Activated CD4-positive, alpha-beta T cell treated with anti-CD3 and anti-CD28 coated beads for 1 hour (primary cell): ENCODE results near the gene KRCC1.
"Not testable (repeated sequence)": the region's sequence is repeated elsewhere in the genome, so short reads cannot be mapped to it uniquely, and the experiment has no call there.

Experiments
- DNase-seq: peaks from one replicate; pipeline ENCODE4 v3.0.0-alpha.2; 2020

The KRCC1 gene

DNA sequence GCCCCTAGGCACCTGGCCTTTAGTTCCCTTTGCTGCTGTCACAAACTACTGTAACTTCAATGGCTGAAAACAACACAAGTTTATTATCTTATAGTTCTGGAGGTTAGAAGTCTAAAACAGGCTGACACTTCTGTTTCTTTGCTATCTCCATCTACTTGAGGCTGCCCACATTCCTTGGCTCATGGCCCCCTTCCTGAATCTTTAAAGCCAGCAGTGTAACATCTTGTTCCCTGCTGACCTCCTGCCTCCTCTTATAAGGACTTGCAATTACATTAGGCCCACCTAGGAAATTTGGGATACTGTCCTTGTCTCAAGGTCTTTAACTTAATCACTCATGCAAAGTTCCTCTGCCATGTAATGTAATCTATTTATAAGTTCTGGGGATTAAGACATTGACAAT is 18.6 kb upstream of the KRCC1 start:
- no peak for DNase-seq

DNA sequence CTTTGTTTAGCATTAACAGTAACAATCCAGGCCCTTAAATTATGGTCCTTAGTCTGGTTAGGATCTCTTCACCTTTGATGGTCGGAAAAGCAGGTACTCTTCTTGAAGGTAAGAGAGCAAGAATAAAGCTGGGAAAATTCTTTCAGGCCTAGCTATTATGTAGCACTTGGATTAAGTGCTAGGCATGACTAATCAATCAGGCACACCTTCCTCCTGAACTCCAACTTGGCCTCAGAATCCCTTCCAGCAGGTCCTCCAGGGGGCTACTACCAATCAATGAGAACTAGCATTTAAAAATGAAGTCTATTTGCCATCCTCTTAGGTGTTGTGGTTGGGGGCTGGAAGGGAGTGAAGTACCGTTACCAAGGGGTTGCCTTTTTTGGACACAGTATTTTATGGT is 15.8 kb upstream of the KRCC1 start:
- no peak for DNase-seq

DNA sequence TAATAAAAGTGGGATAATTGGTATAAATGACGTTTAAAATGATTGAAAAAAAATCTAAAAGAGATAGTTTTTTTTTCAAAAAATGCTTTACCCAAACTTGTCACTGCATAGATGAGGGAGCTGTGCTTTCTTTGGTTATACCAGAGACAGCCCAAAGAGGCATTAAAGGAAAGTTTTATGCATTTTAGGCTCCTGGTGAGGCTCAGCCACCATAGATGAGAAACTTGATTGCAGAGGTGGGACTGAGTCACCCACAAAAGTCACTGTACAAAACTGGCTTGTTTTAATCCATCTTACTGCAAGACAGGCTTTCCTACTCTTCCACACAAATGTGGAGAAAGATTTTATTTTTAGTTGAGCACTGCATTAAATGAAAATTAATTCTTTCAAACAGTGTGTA is 14.5 kb upstream of the KRCC1 start:
- DNase-seq, result no peak

DNA sequence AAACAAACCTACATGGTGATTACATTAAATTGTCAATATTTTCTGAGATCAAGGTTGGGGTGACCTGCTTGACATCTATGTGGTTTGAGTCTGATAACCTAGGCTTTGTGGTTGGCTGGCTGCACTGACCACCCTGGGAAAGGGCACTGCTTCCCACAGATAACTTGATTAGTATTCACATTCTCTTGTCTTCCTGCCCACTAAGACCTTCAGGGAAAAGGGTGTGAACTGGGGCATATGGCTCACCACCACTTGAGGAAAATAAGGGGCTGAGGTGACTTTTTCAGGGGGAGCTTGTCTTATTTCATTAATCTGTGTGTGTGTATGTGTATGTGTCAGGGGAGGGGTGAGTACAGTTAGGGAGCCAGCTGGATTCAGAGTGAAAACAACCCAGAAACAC is 13.5 kb upstream of the KRCC1 start:
- DNase-seq, result no peak

DNA sequence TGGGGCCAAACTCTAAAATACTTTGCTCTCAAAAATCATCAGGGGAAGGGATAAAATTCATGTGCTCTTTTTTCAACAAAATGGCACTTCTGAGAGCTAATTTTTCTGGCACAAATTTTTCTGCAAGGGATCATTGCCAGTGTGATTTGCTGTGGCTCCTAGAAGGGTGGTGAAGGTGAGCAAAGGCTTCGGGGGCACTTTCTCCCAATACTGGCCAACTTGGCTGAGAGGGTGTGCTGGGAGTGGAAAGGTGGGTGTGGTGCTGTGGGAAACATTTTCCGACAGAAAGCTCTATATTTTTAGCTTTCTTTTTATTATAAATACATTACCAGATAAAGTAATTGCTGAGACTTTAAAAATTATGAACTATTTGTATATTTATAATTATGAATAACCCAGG is 12.5 kb upstream of the KRCC1 start:
- DNase-seq, result no peak

DNA sequence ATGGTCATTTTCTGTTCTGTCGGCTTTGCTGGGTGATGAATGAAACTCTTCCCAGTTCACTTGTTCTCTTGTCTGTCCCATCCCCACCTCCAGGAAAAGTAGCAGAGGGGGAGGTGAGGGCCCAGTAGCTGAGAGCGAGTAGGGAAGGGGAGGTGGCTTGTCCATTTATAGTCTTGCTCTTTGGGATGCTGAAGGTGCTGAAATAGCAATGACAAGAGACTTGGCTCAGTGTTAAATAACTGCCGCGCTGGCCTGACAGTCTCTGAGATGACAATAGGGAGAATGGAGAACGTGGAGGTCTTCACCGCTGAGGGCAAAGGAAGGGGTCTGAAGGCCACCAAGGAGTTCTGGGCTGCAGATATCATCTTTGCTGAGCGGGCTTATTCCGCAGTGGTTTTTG is 12.0 kb upstream of the KRCC1 start, which contains the start of gene SMYD1:
TSS of gene SMYD1 (plus strand) at position 228 of the 400 bp plus-strand sequence. CDS start at position 268, 40 bp downstream.
- DNase-seq, result no peak

DNA sequence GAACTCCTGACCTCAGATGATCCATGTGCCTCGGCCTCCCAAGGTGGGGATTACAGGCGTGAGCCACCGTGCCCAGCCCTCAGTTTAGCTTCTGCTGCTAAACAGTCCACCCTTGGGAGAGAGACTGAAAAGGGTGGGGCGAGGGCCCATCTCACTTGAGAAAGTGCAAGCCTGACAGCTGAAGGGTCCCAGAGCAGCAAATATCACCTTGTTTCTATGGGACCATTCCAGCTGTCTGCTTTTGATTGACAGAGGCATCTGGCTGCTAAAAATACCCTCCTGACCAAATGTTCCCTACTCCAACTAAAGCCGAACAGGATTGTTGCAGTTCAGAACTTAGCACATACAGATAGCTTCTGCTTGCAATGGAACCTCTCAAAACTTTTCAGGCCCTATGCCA is 11.6 kb upstream of the KRCC1 start:
- no peak for DNase-seq

DNA sequence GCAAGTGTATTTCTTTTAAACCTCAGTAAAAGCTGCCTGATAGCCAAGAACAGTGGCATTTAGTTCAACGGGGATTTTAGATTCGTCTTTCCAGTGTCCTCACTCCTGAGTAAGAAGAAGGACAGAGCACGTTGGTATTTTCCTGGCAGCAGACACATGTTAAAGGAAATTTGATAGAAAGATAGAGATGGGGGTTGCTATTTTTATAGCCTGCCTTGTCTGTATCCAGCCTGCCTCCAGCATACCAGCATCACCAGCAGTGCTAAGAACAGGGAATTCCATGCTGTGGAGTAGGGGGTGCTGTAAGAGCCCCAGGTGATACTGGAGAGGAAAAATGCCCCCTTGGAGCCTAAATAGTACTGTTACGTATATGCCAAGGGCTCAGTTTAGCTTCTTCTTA is 11.0 kb upstream of the KRCC1 start:
- no peak for DNase-seq

DNA sequence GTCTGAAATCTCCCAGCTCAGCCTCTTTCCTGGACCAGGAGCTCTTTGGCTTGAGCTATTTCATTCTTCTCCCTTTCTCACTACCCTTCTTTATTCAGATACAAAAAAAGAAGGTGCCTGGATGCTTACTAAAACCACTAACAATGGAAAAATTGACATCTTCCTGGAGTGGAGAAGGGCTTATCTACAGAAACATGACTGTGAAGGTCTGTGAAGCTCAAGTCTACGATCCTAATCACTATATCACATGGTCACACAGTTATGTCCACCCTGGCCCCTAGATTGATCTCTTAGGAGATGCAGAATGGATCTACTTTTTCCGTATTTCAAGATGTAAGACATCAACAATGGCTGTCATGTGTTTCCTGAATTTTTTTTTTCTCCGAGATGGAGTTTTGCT is 5.7 kb upstream of the KRCC1 start:
- DNase-seq, result no peak

DNA sequence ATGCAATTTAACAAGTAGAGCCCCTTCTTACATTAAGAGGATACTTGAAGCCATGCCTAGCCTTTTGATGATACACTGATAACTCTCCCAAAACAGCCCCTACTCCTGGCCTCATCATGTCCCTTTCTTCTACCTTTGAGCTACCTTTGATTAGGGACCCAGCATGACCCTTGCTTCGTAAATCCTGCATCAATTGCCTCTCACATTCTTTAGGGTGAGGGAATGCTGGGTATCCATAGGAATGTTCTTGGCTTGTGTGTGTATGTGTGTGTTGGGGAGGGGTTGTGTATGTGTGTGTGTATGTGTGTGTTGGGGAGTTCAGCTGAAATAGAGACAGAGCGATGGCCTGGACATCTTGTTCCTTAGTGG is 5.3 kb upstream of the KRCC1 start:
- DNase-seq, result no peak

DNA sequence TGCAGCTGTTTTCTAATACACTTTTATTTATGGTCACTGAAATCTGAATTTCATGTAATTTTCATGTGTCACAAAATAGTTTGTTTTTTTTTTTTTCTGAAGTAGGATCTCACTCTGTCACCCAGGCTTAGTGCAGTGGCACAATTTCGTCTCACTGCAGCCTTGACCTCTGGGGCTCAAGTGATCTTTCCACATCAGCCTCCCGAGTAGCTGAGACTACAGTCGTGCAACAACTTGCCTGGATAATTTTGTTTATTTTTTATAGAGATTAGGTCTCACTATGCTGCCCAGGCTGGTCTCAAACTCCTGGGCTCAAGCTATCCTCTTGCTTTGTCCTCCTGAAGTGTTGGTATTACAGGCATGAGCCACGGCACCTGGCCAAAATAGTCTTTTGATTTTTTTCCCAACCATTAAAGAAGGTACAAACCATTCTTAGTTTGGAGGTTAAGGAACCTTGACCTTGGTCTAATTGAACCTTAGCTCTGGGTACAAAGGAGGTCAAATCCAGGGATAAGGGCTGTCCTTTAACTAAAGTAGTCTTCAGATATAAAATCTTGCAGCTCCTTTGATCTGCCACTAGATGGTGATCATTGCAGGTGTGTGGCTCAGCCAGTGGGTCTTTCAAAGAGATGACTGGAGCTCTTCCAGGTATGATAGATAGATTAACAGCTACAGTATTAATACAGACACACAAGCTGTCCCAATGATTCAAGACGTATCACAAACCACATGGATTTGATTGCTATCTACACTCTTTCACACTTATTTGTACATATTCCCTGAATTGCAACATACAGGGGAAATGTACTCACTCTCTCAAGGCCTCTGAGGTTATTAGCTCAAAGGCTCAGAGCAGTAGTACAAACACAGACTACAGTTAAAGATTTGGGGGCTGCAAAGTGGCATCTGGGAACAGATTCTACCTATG is 4.7 kb upstream of the KRCC1 start:
- DNase-seq, result peak; percentile 20

DNA sequence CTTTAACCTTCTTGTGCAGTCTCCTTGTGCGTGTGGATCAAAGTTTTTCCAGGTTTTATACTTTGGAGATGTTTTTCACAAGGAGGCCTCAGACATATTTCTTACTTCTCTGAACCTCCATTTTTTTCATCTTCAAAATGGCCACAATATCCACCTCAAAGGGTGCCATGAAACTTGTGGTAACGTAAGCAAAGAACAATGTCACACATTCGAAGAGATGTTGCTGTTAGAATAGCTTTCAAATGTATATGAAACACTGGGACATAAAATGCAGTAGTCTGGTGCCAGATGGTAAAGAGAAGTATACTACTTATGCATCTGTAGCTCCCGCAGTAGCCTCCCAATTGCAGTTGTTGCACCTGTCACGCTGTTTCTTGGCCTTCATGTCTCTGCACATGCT is 2.6 kb upstream of the KRCC1 start:
- DNase-seq, result no peak

DNA sequence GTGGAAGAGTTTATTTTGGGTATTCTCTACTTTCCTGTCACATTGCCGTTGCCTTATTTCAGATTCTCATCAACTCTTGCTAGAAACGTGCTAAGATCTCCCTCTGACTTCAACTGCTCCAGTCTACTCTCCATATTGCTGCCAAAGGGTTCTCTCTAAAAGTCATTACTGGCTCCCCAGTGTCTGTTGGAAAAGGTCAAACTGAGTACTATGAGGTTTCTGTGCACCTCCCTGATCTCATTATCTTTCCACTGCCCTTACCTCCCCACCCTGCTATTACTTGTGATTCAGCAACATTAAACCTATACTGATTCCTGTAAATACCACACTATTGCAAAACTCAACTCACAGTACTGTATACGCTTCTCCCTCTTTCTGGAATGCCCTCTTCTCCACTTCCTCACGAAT is 1.9 kb upstream of the KRCC1 start:
- DNase-seq, result no peak

DNA sequence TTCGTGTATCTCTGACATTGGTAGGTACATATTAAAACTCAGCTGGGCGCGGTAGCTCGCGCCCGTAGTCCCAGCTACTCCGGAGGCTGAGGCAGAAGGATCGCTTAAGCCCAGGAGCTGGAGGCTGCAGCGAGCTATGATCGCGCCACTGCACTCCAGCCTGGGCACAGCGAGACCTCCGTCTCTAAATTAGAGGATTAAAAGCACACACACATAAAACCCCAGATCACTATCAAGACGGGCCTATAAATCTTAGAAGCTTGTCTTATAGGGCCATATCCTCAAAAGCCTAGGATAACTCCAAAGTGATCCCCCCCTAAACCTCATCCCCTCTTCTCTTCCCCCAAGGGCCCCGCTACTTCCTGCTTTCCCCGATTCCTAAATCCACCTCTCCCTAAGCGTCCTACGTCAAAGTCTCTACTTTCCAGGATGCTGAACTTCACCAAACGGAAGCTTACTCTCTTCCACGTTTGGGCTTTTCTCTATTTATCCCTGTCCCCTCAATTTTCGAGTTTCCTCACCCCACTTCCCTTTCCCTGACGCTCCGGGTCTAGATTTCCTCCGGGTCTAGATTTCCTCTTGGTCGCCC is 707 bp downstream of the KRCC1 start:
- no peak for DNase-seq

DNA sequence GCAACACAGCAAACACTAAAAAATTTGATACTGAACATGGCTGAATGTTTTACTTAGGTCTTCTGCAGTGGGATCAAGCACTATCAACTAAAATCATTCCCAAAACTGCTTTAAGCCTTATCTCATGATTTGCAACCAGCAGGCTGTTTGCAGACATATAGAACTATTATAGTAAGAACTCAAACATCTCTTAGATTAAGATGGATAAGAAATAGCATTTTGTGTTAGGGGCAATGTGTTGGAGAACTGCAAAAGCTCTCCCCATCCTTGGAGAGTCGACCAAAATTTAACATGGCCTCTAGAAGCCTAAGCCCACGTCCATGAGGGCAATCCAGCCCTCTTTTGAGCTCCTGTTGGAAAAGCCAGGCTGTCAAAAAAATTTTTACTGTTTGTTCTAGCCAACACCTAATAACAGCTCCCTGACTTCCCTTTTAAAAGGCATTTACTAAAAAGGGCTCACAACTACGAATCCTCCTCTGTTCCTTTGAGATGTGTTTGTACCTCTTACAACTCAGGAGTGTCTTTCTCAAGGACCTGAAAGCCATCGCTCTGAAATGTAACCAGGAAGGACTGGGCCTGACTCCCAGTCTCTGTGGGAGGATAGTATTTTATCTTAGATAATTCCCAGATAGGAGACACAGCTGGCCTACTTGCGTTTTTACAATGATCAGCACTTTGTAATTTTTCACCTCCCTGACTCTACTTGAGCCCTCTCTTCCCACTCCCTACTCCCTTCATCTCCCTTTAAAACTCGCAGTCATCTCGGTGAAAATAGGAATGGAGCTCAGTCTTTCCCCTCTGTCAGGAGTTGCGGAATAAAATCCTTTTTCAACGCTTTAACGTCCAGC is 1.4 kb downstream of the KRCC1 start:
- DNase-seq, result no peak

DNA sequence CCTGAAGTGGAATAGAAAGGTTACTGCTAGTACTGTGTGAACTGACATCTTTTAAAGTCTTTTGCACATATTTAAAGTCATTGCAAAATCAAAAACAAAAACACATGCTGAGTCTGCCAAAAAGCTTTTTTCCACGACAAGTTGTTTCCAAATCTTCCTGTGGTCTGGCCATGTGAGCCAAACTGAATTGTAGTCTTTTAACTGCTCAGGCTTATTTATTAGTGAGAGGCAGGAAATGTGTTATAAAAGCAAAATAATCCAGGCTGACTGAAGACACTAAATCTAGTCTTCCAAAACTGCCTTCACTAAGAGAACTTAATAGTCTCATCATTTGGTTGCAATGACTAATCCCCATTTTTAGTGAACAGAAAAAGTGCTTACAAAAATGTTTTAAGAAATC is 2.3 kb downstream of the KRCC1 start:
- no peak for DNase-seq

DNA sequence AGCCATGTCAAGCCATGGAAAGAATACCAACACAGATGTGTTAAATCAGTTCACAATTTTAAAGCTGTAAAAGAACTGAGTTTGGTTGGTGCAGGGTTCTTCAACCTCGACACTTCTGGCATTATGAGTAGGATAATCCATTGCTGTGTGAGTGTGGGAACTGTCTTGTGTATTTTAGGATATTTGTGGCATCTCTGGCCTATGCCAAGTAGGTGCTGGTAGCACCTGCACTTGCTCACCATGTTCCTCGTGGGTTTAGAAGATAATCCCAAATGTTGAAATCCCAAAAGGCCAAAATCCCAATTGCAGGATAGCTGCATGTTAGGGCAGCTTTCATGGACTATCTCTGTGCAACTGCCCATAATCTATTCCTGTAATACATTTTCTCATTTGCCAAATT is 3.8 kb downstream of the KRCC1 start:
- DNase-seq, result no peak

DNA sequence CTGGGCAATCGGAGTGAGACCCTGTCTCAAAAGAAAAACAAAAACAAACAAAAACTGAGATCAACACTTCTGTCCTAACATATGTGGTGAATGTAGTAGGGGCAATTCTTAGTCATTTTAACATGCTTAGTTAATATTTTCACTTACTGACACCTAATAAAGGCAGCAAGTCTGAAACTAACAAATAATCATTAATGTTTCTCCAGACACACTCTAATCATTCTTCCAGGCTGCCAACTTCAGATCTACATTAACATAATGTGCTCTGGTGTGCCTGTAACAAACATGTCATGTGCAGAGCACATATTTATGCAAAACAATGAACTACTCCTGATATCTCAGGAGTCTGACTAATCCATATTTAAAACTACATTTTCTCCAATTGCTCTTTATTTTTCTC is 6.0 kb downstream of the KRCC1 start:
- DNase-seq, result no peak

DNA sequence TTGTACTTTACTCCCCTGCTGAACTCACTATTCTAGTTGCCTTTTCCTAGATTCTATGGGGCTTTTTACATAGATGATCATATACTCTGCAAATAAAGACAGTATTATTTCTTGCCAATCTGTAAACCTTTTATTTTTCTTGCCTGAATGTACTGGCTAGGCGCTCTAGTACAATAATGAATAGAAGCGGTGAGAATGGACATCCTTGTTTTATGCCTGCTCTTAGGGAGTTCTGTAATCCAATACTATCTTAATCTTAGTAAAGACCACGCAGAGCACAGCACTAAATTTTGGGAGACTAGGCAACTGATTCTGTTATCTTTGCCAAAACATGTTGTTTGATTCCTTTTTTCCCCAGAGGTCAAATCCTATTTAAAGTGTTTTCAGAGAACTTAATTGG is 7.0 kb downstream of the KRCC1 start:
- DNase-seq, result no peak

DNA sequence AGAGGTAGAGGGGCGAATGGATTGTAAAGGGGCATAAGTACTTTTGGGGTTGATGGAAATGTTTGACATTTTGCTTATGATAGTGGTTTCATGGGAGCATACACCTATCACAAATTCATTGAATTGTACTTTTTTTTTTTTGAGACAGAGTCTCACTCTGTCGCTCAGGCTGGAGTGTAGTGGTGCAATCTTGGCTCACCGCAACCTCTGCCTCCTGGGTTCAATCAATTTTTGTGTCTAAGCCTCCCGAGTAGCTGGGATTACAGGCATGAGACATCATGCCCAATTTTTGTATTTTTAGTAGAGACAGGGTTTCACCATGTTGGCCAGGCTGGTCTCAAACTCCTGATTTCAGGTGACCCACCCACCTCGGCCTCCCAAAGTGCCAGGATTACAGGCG is 10.0 kb downstream of the KRCC1 start:
- DNase-seq, result not testable (repeated sequence)

DNA sequence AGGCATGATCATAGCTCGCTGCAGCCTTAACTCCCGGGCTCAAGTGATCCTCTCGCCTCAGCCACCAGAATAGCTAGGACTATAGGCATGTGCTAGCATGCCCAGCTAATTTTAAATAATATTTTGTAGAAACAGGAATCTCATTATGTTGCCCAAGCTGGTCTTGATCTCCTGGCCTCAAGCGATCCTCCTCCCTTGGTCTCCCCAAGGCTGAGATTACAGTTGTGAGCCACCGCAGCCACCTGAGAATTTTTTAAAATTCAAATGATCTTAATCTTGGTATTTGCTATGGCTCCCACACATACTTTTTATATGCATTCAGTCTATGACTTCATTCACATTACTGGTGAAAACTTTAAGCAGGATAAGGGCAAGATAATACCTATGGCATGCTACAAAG is 13.1 kb downstream of the KRCC1 start:
- DNase-seq, result no peak

DNA sequence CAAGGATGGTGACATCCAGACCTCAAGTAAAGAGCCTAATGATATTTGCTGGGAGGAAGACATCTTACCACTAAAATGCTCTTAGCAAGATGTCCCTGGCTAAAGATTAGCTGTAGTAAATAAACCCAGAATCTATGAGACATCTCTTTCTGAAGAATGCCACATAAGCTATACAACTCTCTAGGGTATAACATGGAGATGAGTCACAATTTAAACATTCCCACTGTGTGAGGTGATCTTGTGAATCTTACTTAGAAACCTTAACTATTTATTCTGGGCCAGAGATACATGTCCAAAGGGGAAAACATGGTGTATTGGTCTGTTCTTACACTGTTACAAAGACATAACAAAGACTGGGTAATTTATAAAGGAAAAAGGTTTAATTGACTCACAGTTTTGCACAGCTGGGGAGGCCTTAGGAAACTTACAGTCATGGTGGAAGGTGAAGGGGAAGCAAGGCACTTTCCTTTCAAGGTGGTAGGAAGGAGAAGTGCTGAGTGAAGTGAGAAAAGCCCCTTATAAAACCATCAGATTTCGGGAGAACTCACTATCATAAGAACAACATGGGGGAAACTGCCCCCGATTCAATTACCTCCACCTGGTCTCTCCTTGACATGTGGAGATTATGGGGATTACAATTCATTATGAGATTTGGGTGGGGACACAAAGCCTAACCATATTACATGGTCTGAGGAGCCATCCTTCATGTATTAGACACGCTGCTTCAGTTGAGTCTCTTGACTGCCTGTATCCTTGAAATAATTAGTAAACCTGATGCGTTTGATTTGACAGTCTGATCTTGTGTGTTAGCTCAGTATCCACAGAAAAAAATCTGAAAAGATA is 17.1 kb downstream of the KRCC1 start:
- DNase-seq, result no peak

DNA sequence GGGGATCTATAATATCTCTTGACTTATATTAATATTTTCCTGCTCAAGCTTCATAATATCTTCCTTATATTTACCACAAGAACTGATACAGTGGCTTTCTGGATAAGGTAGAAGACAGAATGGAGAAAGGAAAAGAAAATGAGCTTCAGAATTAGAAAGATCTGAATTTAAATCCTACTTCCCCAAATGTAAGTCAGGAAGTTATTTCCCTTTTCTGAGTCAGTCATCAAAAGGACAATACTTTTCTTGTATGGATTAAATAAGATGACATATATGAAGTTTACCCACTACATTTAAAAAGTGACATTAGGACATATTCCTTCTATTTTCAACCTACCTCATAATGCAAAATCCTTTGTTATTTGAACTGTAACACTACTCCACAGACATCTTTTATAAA is 19.0 kb downstream of the KRCC1 start:
- no peak for DNase-seq
